Amygdala (tissue), 56 donors: ENCODE data around the gene SOHLH1.
A peak's percentile ranks its signal among the peaks of the same experiment; 100 is the strongest.

Source experiments
- DNase-seq, 56 donors: peaks; one replicate each; lab custom pipeline; 2025; lab: John Stamatoyannopoulos, UW

The SOHLH1 gene

GRCh38 chr9:135731454-135731853, 32.2 kb upstream of the SOHLH1 start:
- DNase-seq = no peak

- DNase-seq = no peak
Observed at GRCh38 chr9:135729480-135729879, 30.2 kb upstream of the SOHLH1 start.

- no peak for DNase-seq
Observed at GRCh38 chr9:135728436-135729110, 29.3 kb upstream of the SOHLH1 start.

- no peak for DNase-seq
Observed at GRCh38 chr9:135727257-135727875, 28.1 kb upstream of the SOHLH1 start.

GRCh38 chr9:135726138-135726853, 27.0 kb upstream of the SOHLH1 start:
- DNase-seq = no peak

- no peak for DNase-seq
Observed at GRCh38 chr9:135724186-135724787, 25.0 kb upstream of the SOHLH1 start.

- DNase-seq = peak in 1 of 56 donors; percentile 15
Observed at GRCh38 chr9:135722365-135722764, 23.1 kb upstream of the SOHLH1 start.

GRCh38 chr9:135719472-135719871, 20.2 kb upstream of the SOHLH1 start:
- DNase-seq = no peak

- DNase-seq = peak in 4 of 56 donors; percentile 8 to 32 (median 22)
Observed at GRCh38 chr9:135718616-135719015, 19.3 kb upstream of the SOHLH1 start.

GRCh38 chr9:135717410-135717809, 18.1 kb upstream of the SOHLH1 start:
- no peak for DNase-seq

GRCh38 chr9:135716045-135716444, 16.8 kb upstream of the SOHLH1 start:
- DNase-seq = no peak

- peak in 4 of 56 donors; percentile 9 to 21 (median 16) for DNase-seq
Observed at GRCh38 chr9:135715056-135715595, 15.8 kb upstream of the SOHLH1 start.

GRCh38 chr9:135714242-135715055, 15.2 kb upstream of the SOHLH1 start:
- DNase-seq = no peak

- DNase-seq = no peak
Observed at GRCh38 chr9:135712613-135713295, 13.5 kb upstream of the SOHLH1 start.

GRCh38 chr9:135711881-135712280, 12.6 kb upstream of the SOHLH1 start:
- no peak for DNase-seq

GRCh38 chr9:135711391-135711790, 12.1 kb upstream of the SOHLH1 start:
- no peak for DNase-seq

- DNase-seq = no peak
Observed at GRCh38 chr9:135708164-135708563, 8.9 kb upstream of the SOHLH1 start.

- peak in 6 of 56 donors; percentile 9 to 32 (median 12) for DNase-seq
Observed at GRCh38 chr9:135707252-135708138, 8.2 kb upstream of the SOHLH1 start.
